ENCODE results near the gene DIRAS1. TPM values are rescaled to one million over a fixed set of nuclear protein-coding genes. Genes with fewer than 3 reads are reported as not detected.
A peak's percentile ranks its signal among the peaks of the same experiment; 100 is the strongest.

The DIRAS1 gene
- total and polyA plus RNA-seq, 5 donors from 2014 or later, result not detected

DNA sequence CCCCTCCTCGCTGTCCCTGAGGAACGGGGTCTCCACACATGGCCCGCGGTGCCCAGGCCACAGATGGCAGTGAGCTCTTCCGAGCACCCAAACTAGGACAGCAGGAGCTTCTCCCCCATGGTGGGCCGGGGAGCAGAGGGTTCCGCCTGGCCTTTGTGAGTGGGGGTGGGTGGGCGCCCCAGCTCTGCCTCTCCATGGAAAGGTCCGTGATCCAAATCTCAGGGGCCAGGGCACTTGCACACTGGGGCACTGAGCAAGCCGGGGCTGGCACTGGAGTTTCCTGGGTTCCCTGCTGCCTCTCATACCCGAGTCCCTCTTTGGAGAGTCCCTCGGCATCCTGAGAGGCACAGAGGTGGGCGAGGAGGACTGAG, 2.2 kb upstream of the DIRAS1 start:
- Histone ChIP-seq H3K9me3 (ENCODE audit: control insufficient read depth in 2 of 2, low read length in 2 of 2) (no peaks in the 10 kb centered on the region), H3K27ac (ENCODE audit: insufficient read depth, low read length, poor library complexity, severe bottlenecking) (no peak overlapping the region), H3K27me3 (ENCODE audit: control insufficient read depth, insufficient read depth, low read length) (no peaks in the 10 kb centered on the region), H3K36me3 (ENCODE audit: control insufficient read depth, insufficient read depth, low read length) (no peaks in the 10 kb centered on the region), H3K4me3 (ENCODE audit: low read depth, low read length) (no peak overlapping the region), H3K4me1 (ENCODE audit: control insufficient read depth, insufficient read depth, low read length, poor library complexity, severe bottlenecking) (peaks cover 5% of the 10 kb centered on the region)
- ATAC-seq (ENCODE audit: low read depth in 2 of 2), result no peak
- Mint-ChIP-seq H3K4me1 (peaks cover 0 to 10% (median 0%) of the 10 kb centered on the region in 4 donors), H3K9me3 (no peaks in the 10 kb centered on the region), H3K4me3 (no peak overlapping the region), H3K36me3 (no peaks in the 10 kb centered on the region), H3K27ac (no peak overlapping the region), H3K27me3 (peaks cover 44% of the 10 kb centered on the region)
- no peak for DNase-seq

DNA sequence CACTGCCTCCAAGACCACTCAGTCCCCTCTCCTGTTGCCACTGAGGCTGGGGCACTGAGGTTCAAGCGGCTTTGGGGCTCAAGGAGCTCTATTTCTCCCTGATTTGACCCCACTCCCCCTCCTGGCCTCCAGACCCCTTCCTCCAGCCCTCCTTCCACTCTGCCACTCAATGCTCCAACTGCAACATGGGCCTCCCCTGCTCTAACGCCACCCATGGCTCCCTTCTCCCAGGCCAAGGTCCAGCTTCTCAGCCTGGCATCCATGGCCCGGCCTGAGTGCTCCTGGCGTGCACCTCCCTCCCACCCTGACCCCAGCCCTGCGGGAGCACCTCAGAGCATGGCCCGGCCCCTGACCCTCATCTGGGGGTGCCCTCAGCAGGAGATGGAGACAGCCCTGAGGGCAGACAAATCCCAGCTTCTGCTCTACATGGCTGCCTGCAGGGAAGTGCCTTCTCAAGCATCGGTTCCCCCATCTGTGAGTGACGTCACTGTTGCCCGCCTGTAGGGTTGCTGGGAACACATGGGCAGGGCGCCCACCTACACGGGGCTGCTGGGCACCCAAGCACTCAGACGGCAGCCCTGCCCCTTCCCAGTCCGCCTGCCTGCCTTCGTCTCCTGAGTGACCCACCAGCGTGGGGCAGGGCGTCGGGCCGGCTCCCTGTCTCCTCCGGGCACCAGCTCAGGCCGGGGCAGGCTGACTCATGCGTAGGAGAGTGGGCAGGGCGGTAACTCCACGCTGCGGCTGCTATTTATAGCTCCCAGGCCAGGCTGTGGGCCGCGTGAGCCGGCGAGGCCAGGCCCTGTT, 1.6 kb upstream of the DIRAS1 start:
- peaks cover 0 to 10% (median 0%) of the 10 kb centered on the region in 4 donors for H3K4me1 Mint-ChIP-seq
- DNase-seq, result no peak
- H3K4me3 ChIP-seq (ENCODE audit: low read depth, low read length), result no peak overlapping the region
- H3K36me3 ChIP-seq (ENCODE audit: control insufficient read depth, insufficient read depth, low read length), result no peaks in the 10 kb centered on the region
- no peak overlapping the region for H3K4me3 Mint-ChIP-seq
- H3K27ac ChIP-seq (ENCODE audit: insufficient read depth, low read length, poor library complexity, severe bottlenecking), result no peak overlapping the region
- no peaks in the 10 kb centered on the region for H3K9me3 ChIP-seq (ENCODE audit: control insufficient read depth in 2 of 2, low read length in 2 of 2)
- H3K27me3 Mint-ChIP-seq, result peaks cover 44% of the 10 kb centered on the region
- no peaks in the 10 kb centered on the region for H3K9me3 Mint-ChIP-seq
- no peaks in the 10 kb centered on the region for H3K36me3 Mint-ChIP-seq
- H3K4me1 ChIP-seq (ENCODE audit: control insufficient read depth, insufficient read depth, low read length, poor library complexity, severe bottlenecking), result peaks cover 5% of the 10 kb centered on the region
- ATAC-seq (ENCODE audit: low read depth in 2 of 2), result no peak
- H3K27ac Mint-ChIP-seq, result no peak overlapping the region
- H3K27me3 ChIP-seq (ENCODE audit: control insufficient read depth, insufficient read depth, low read length), result no peaks in the 10 kb centered on the region

DNA sequence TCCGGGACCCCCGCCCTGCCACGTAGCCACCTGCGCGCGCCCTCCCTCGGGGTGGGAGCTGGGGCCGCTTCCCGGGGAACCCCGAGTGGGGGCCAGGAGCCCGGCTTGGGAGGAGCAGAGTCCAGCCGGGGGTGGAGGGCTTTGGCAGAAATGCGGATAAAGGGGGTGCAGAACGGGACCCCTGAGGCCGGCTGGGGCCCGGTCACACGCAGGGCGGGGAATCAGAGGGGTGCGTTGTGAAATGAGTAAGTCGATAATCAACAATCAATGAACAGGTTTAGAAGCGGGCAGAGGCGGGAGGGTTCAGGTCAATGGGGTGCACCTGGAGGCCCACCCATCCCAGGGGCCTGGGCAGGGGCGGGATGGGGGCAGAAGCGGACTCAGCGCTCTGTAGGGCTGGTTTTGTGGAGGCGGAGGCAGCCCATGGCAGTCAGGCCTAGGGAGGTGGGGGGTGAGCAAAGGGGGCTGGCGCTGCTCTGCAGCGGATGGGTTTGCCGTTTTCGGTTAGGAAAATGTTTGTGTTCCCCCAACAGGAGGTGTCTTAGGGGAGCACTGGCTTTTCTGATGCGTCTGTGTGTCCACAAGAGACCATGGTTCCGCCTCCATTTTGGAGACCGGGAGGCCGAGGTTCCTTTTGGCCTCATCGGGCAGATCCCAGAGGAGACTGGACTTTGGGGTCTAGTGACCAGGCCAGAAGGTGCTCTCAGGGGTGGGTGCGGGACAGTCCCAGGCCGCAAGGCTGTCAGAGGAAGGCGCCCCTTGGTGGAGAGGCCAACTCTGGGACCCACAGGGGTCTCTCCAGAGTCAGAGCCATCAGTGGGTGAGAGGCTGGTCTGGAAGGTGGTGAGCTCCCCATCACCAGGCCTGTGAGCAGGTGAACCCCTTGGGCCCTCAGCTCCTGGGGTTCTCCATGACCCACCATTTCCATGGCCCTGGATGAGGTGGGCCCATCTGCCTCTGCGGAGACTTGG, 683 bp upstream of the DIRAS1 start:
- no peak overlapping the region for H3K4me3 ChIP-seq (ENCODE audit: low read depth, low read length)
- no peak overlapping the region for H3K27ac Mint-ChIP-seq

DNA sequence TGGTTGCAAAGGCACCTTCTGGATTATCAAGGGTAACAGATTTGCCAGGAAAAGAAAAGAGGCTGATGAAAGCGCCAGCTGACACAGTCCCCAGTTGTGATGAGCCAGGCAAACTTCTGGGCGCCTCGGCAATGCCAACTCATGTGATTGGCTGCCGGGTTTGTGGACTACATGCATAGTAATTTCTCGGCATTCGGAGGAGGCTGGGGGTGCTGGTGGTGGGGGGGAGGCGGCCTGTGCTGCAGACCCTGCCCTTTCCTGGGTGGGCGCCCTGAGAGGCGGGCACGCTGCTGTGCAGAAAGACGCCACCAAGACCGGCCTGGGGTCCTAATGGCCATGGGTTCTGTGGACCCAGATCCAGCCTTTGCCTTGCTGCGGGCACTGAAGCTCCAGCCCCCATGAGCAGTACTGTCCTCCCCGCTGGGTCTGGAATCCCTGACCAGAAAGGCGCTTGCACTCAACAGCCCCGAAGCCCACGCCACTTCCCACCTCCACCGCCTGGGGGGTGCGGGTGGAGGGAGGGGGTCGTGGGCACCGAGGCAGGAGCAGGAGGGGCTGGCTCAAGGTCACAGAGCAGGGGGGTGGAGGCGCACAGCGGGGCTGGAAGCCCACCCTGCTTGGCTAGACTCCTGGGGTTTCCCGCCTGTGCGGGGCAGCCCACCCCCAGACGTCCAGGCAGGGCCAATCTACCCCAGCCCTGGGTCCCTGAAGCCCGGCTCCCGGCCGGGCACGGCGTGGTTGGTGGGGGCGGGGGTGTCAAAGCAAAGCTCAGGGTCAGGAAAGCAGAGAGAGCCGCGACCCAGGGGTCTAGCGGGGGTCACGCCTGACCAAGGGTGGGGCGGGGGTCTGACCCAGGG, 1.0 kb downstream of the DIRAS1 start:
- H3K4me3 ChIP-seq (ENCODE audit: low read depth, low read length), result no peak overlapping the region
- peaks cover 0 to 8% (median 5%) of the 10 kb centered on the region in 7 donors for H3K9me3 Mint-ChIP-seq

More for the DNA sequence above, 683 bp upstream of the DIRAS1 start:
- H3K4me3 Mint-ChIP-seq, result peak overlapping the region in 1 of 4 donors; percentile 59
- no peaks in the 10 kb centered on the region for H3K27me3 ChIP-seq (ENCODE audit: control insufficient read depth, insufficient read depth, low read length)
- no peak for DNase-seq
- peaks cover 5% of the 10 kb centered on the region for H3K4me1 ChIP-seq (ENCODE audit: control insufficient read depth, insufficient read depth, low read length, poor library complexity, severe bottlenecking)
- H3K4me1 Mint-ChIP-seq, result peaks cover 0 to 10% (median 0%) of the 10 kb centered on the region in 4 donors
- no peak overlapping the region for H3K27ac ChIP-seq (ENCODE audit: insufficient read depth, low read length, poor library complexity, severe bottlenecking)
- H3K36me3 ChIP-seq (ENCODE audit: control insufficient read depth, insufficient read depth, low read length), result no peaks in the 10 kb centered on the region
- no peak for ATAC-seq (ENCODE audit: low read depth in 2 of 2)
- no peaks in the 10 kb centered on the region for H3K9me3 Mint-ChIP-seq
- no peaks in the 10 kb centered on the region for H3K36me3 Mint-ChIP-seq
- H3K9me3 ChIP-seq (ENCODE audit: control insufficient read depth in 2 of 2, low read length in 2 of 2), result no peaks in the 10 kb centered on the region
- H3K27me3 Mint-ChIP-seq, result peaks cover 44% of the 10 kb centered on the region

DNA sequence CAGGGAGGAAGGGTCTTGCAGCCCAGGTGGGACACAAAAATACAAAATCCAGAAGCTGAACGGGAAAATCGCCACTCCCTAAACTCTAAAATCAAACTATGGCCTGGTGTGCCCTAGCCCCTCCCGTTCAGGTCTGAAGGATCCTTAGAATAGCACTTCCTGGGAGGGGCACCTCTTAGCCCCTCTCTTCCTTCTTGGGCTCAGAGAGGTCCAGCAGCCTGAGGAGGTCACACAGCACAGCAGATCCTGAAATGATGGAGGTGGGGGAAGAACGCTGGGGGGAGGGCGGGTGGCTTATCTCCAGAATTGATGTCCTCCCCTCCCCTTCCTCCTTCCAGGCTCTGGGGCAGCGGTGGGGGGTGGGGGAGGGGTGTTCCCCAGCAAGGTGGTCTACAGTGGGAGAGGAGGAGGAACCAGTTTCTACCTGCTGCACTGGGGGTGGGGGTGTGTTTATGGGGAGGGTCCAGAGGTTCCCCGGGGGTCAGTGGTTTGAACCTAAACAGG, 1.9 kb downstream of the DIRAS1 start:
- H3K27me3 ChIP-seq (ENCODE audit: control insufficient read depth, insufficient read depth, low read length), result no peaks in the 10 kb centered on the region
- H3K27ac Mint-ChIP-seq, result no peak overlapping the region
- DNase-seq (no peak), ATAC-seq (ENCODE audit: low read depth in 2 of 2) (no peak)
- peaks cover 5% of the 10 kb centered on the region for H3K4me1 ChIP-seq (ENCODE audit: control insufficient read depth, insufficient read depth, low read length, poor library complexity, severe bottlenecking)
- peaks cover 6 to 8% of the 10 kb centered on the region in 2 experiments for H3K9me3 ChIP-seq (ENCODE audit: control insufficient read depth in 2 of 2, low read length in 2 of 2)
- peaks cover 0 to 10% (median 5%) of the 10 kb centered on the region in 7 donors for H3K9me3 Mint-ChIP-seq
- peaks cover 34% of the 10 kb centered on the region for H3K27me3 Mint-ChIP-seq
- peaks cover 0 to 9% (median 0%) of the 10 kb centered on the region in 4 donors for H3K4me1 Mint-ChIP-seq
- H3K36me3 ChIP-seq (ENCODE audit: control insufficient read depth, insufficient read depth, low read length), result no peaks in the 10 kb centered on the region
- no peak overlapping the region for H3K4me3 ChIP-seq (ENCODE audit: low read depth, low read length)
- H3K27ac ChIP-seq (ENCODE audit: insufficient read depth, low read length, poor library complexity, severe bottlenecking), result no peak overlapping the region
- H3K36me3 Mint-ChIP-seq, result no peaks in the 10 kb centered on the region
- H3K4me3 Mint-ChIP-seq, result peak overlapping the region in 1 of 4 donors; percentile 69

More for the DNA sequence above, 1.0 kb downstream of the DIRAS1 start:
- H3K4me1 ChIP-seq (ENCODE audit: control insufficient read depth, insufficient read depth, low read length, poor library complexity, severe bottlenecking), result peaks cover 5% of the 10 kb centered on the region
- no peak overlapping the region for H3K27ac ChIP-seq (ENCODE audit: insufficient read depth, low read length, poor library complexity, severe bottlenecking)
- H3K36me3 ChIP-seq (ENCODE audit: control insufficient read depth, insufficient read depth, low read length), result no peaks in the 10 kb centered on the region
- H3K27ac Mint-ChIP-seq, result peak overlapping the region in 1 of 3 donors; percentile 60
- peak overlapping the region in 2 of 4 donors; percentile 22 to 69 for H3K4me3 Mint-ChIP-seq
- no peaks in the 10 kb centered on the region for H3K36me3 Mint-ChIP-seq
- H3K27me3 Mint-ChIP-seq, result peaks cover 37% of the 10 kb centered on the region
- H3K4me1 Mint-ChIP-seq, result peaks cover 0 to 10% (median 0%) of the 10 kb centered on the region in 4 donors
- DNase-seq, result no peak
- no peak for ATAC-seq (ENCODE audit: low read depth in 2 of 2)
- peaks cover 5 to 6% of the 10 kb centered on the region in 2 experiments for H3K9me3 ChIP-seq (ENCODE audit: control insufficient read depth in 2 of 2, low read length in 2 of 2)
- H3K27me3 ChIP-seq (ENCODE audit: control insufficient read depth, insufficient read depth, low read length), result no peaks in the 10 kb centered on the region

DNA sequence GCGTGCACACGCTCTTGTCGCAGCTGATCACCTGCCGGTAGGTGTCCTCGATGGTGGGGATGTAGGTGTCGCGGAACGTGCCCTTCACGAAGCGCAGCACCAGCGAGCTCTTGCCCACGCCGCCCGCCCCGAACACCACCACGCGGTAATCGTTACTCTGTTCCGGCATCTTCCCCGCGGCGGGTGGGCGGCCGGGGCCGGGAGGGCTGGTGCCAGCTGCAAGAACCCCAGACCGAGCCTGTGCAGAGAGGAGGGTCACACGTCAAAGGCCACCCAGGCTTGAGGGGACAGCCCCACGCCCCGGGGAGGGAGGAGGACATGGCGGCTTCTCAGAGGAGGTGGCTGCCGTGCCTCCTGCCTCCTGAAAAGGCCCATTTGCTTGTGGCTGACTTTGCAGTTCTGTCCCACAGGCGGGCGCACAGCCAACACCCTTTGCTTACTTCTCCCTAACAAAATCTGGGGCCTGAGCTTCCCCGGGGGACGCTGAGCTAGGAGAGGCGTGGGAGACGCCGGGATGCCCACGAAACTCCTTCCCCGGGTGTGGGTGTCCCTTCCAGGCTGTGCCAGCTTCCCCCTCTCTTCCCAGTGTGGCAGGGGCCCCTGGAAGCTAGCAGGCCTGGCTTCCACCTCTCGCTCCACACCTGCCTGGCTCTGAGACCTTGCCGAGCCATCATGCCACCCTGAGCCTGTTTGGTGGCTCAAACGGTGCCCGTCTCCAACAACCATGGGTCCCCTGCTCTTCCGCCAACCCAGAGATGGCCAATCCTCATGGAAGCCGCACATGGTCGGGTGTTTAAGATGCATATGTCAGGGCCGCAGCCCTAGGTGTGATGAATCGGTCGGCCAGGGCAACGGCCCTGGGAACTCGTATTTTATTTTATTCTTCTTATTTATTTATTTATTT, 3.3 kb downstream of the DIRAS1 start:
- no peaks in the 10 kb centered on the region for H3K36me3 ChIP-seq (ENCODE audit: control insufficient read depth, insufficient read depth, low read length)
- H3K4me1 Mint-ChIP-seq, result peaks cover 0 to 7% (median 0%) of the 10 kb centered on the region in 4 donors

More for the DNA sequence above, 3.3 kb downstream of the DIRAS1 start:
- Mint-ChIP-seq H3K4me3 (no peak overlapping the region), H3K9me3 (peaks cover 0 to 10% (median 5%) of the 10 kb centered on the region in 7 donors), H3K27ac (no peak overlapping the region), H3K27me3 (peaks cover 30% of the 10 kb centered on the region), H3K36me3 (no peaks in the 10 kb centered on the region)
- peaks cover 6 to 8% of the 10 kb centered on the region in 2 experiments for H3K9me3 ChIP-seq (ENCODE audit: control insufficient read depth in 2 of 2, low read length in 2 of 2)
- no peak overlapping the region for H3K4me3 ChIP-seq (ENCODE audit: low read depth, low read length)
- no peaks in the 10 kb centered on the region for H3K27me3 ChIP-seq (ENCODE audit: control insufficient read depth, insufficient read depth, low read length)
- ATAC-seq (ENCODE audit: low read depth in 2 of 2), result no peak
- peaks cover 5% of the 10 kb centered on the region for H3K4me1 ChIP-seq (ENCODE audit: control insufficient read depth, insufficient read depth, low read length, poor library complexity, severe bottlenecking)
- H3K27ac ChIP-seq (ENCODE audit: insufficient read depth, low read length, poor library complexity, severe bottlenecking), result no peak overlapping the region
- no peak for DNase-seq
